GM12878 (cell line): Measurements from ENCODE around the gene KIFC3. TPM values are rescaled to one million over a fixed set of nuclear protein-coding genes. Genes with fewer than 3 reads are reported as not detected.

Source experiments
- ATAC-seq: fragments of 200-7000 bp; cut with Tn5 transposase; 3 replicates; pipeline ENCODE4 v1.9.1; 2020; ENCODE audit warnings: mild to moderate bottlenecking, moderate library complexity
- BruUV-seq: library from RNA; stranded (reverse); fragments of 400-500 nt; replicated peaks from 2 replicates; lab custom pipeline; 2021; lab: Mats Ljungman, UMichigan
- CTCF ChIA-PET: fragments of 300-600 bp; sonication (Branson Sonifier 250); formaldehyde crosslinking; extraction: SDS; loops from one replicate; lab custom pipeline; 2021; ENCODE audit warnings: inconsistent platforms; lab: Yijun Ruan, JAX
- POLR2A ChIA-PET: fragments of 350-600 bp; formaldehyde crosslinking; extraction: SDS; loops from one replicate; lab custom pipeline; 2021; ENCODE audit warnings: inconsistent platforms; lab: Charles Lee
- RAD21 ChIA-PET: fragments of 300-600 bp; sonication (Branson Sonifier 250); formaldehyde crosslinking; loops from one replicate; lab custom pipeline; 2023; ENCODE audit warnings: antibody characterized with exemption; ENCODE audit not compliant: unreplicated experiment; lab: Charles Lee
- SMC1A ChIA-PET: fragments of 300-600 bp; sonication (Branson Sonifier 250); formaldehyde crosslinking; loops from one replicate; lab custom pipeline; 2023; ENCODE audit not compliant: unreplicated experiment, uncharacterized antibody; lab: Charles Lee
- DNase-seq: peaks from one replicate; pipeline ENCODE4 v3.0.0-alpha.2; 2011; ENCODE audit warnings: low read depth, low spot score
- FAIRE-seq: peaks from 3 replicates; lab custom pipeline; 2011; peaks lifted over from hg19 to GRCh38; lab: Jason Lieb, UNC
- H2AFZ ChIP-seq: 2 replicates; pipeline ENCODE4 v1.6.0; 2011; ENCODE audit warnings: low read depth, low read length, control low read depth; ENCODE audit not compliant: control insufficient read depth
- H3K27ac ChIP-seq: 2 replicates; pipeline ENCODE4 v1.5.1; 2011; ENCODE audit warnings: control low read depth; ENCODE audit not compliant: control insufficient read depth, insufficient read depth
- H3K27me3 ChIP-seq, 2 experiments: replicated peaks in 1 of 2; 2 replicates each; pipeline versions ENCODE4 v1.6.0 to v1.6.1; 2011; ENCODE audit warnings: low read length in 1 of 2; ENCODE audit not compliant: control insufficient read depth in 2 of 2, insufficient read depth in 2 of 2
- H3K36me3 ChIP-seq, 2 experiments: 2 replicates each; pipeline ENCODE4 v1.5.1; 2011; ENCODE audit warnings: low read length in 1 of 2; ENCODE audit not compliant: control insufficient read depth in 2 of 2, insufficient read depth in 2 of 2
- H3K4me1 ChIP-seq: 2 replicates; pipeline ENCODE4 v1.6.1; 2011; ENCODE audit warnings: mild to moderate bottlenecking, low read length, moderate library complexity, mixed read lengths; ENCODE audit not compliant: control insufficient read depth, insufficient read depth
- H3K4me2 ChIP-seq: 2 replicates; pipeline ENCODE4 v1.6.0; 2011; ENCODE audit warnings: control low read depth; ENCODE audit not compliant: control insufficient read depth, insufficient read depth
- H3K4me3 ChIP-seq: fragments of 200-600 bp; sonication (generic); 2 replicates; pipeline ENCODE4 v1.5.1; 2016
- H3K79me2 ChIP-seq: 2 replicates; pipeline ENCODE4 v1.6.0; 2011; ENCODE audit warnings: low read length; ENCODE audit not compliant: control insufficient read depth, insufficient read depth
- H3K9ac ChIP-seq: 2 replicates; pipeline ENCODE4 v1.8.0; 2011; ENCODE audit warnings: low read length, control low read depth, mixed read lengths; ENCODE audit not compliant: control insufficient read depth, insufficient read depth
- H3K9me3 ChIP-seq: replicated peaks from 3 replicates; pipeline ENCODE4 v1.5.1; 2011; ENCODE audit warnings: mild to moderate bottlenecking, low read length; ENCODE audit not compliant: control insufficient read depth, insufficient read depth
- H4K20me1 ChIP-seq: 2 replicates; pipeline ENCODE4 v1.6.0; 2011; ENCODE audit not compliant: control insufficient read depth, insufficient read depth
- ATF2 ChIP-seq: IDR thresholded peaks from 2 replicates; pipeline ENCODE4 v1.6.1; 2012; ENCODE audit warnings: low read length, inconsistent platforms
- BRCA1 ChIP-seq: IDR thresholded peaks from 2 replicates; pipeline ENCODE4 v1.6.1; 2011; ENCODE audit warnings: low read depth, low read length, improper control_type of control experiment
- E4F1 ChIP-seq: fragments of 450-650 bp; IDR thresholded peaks from 2 replicates; pipeline ENCODE4 v1.6.1; 2018; ENCODE audit warnings: borderline replicate concordance, mild to moderate bottlenecking; ENCODE audit not compliant: partially characterized antibody
- HDGF ChIP-seq: fragments of 450-650 bp; IDR thresholded peaks from 2 replicates; pipeline ENCODE4 v1.6.1; 2016; ENCODE audit warnings: antibody characterized with exemption
- IKZF1 ChIP-seq: fragments of 450-650 bp; conservative IDR thresholded peaks from 2 replicates; pipeline ENCODE4 v1.6.1; 2017; ENCODE audit warnings: antibody characterized with exemption, mild to moderate bottlenecking
- PKNOX1 ChIP-seq: fragments of 450-650 bp; IDR thresholded peaks from 2 replicates; pipeline ENCODE4 v1.6.1; 2016; ENCODE audit warnings: mild to moderate bottlenecking
- SREBF2 ChIP-seq: IDR thresholded peaks from 2 replicates; pipeline ENCODE4 v1.6.1; 2012; ENCODE audit warnings: mild to moderate bottlenecking, low read length
- ZBTB11 ChIP-seq: fragments of 450-650 bp; formaldehyde crosslinking; IDR thresholded peaks from 2 replicates; pipeline ENCODE4 v1.5.0; 2022; ENCODE audit warnings: mild to moderate bottlenecking, missing genetic modification characterization
- ZNF384 ChIP-seq: IDR thresholded peaks from 2 replicates; pipeline ENCODE4 v1.6.1; 2012; ENCODE audit warnings: low read depth, mild to moderate bottlenecking, low read length, improper control_type of control experiment, borderline replicate concordance
- WGBS: methylation state at CpG from one replicate; pipeline ENCODE4 v1.1.6; 2016; ENCODE audit warnings: low lambda C conversion rate; ENCODE audit not compliant: insufficient replicate concordance, insufficient coverage; ENCODE audit errors: missing lambda C conversion rate; 5-methylcytosine and 5-hydroxymethylcytosine counted together
- in situ Hi-C: fragments of 300-500 bp; cut with MboI; formaldehyde crosslinking; loops from 9 replicates; pipeline ENCODE4 v1.14.3; 2018; ENCODE audit warnings: mixed read lengths
- intact Hi-C: fragments of 100-400 bp; cut with micrococcal nuclease; formaldehyde crosslinking; loops from one replicate; pipeline ENCODE4 v1.14.2; 2022; ENCODE audit not compliant: unreplicated experiment
- polyA plus RNA-seq, 11 experiments: library from polyadenylated mRNA; depleted of rRNA in 4 of 11; unstranded in 6 of 11; stranded (reverse) in 5 of 11; fragments of >200 nt; fragmentation: Nextera tagmentation in 4 of 11; fragmentation: Illumina TruSeq in 1 of 11; extraction: Ambion mirVana in 4 of 11; extraction: Trizol in 1 of 11; gene quantifications; 1 replicate in 1 of 11; 2 replicates in 10 of 11; pipeline versions ENCODE4 v1.2.1 to v1.2.3, GENCODE V29; 2011 to 2016; ENCODE audit warnings: inconsistent platforms in 2 of 11, missing spikeins in 2 of 11, low read depth in 1 of 11
- total RNA-seq, 4 experiments: library from RNA; depleted of rRNA in 3 of 4; stranded (reverse); fragments of >200 nt in 3 of 4; fragmentation: Illumina TruSeq in 1 of 4; extraction: Trizol in 1 of 4; gene quantifications; 2 replicates each; pipeline versions ENCODE4 v1.2.1 to v1.2.3, GENCODE V29; 2013 to 2021

KIFC3 gene
- total and polyA plus RNA-seq, 10 of the 15 experiments (the other 5 are each of a cell fraction or from before 2014, with no cell fraction given) = 0.22 to 1.3 (median 0.26) TPM; not detected in 3

- in situ Hi-C loops = no loop called here
- Histone ChIP-seq H3K36me3 (no peaks in the 10 kb centered on the region), H3K4me1 (no peaks in the 10 kb centered on the region), H3K9ac (no peak overlapping the region), H3K4me3 (no peak overlapping the region), H2AFZ (no peak overlapping the region), H3K27me3 (no peaks in the 10 kb centered on the region), H3K4me2 (no peak overlapping the region), H3K9me3 (no peaks in the 10 kb centered on the region), H3K79me2 (no peaks in the 10 kb centered on the region), H4K20me1 (no peaks in the 10 kb centered on the region), H3K27ac (no peak overlapping the region)
- SMC1A ChIA-PET = no interaction called here
- CTCF ChIA-PET = no interaction called here
- DNase-seq (no peak), ATAC-seq (no peak), FAIRE-seq (no peak)
- intact Hi-C loops = no loop called here
- TF ChIP-seq IKZF1 (no peak), ZBTB11 (no peak), HDGF (no peak), ZNF384 (no peak), BRCA1 (no peak), PKNOX1 (no peak), E4F1 (no peak), SREBF2 (no peak), ATF2 (no peak)
- WGBS = 72% methylated on average over 9 of the region's 9 CpGs
- BruUV-seq = no TSS peak
- POLR2A ChIA-PET = no interaction called here
- RAD21 ChIA-PET = no interaction called here
Measured at GRCh38 chr16:57764006-57764340, 38.3 kb downstream of the KIFC3 start.
